GM18951 (cell line): ENCODE results near the gene SRGAP1.
"Not testable (repeated sequence)": the region's sequence is repeated elsewhere in the genome, so short reads cannot be mapped to it uniquely, and the experiment has no call there.

Source experiments
- POLR2A ChIP-seq: IDR thresholded peaks from 4 replicates; pipeline ENCODE4 v1.6.1; 2011; ENCODE audit warnings: mild to moderate bottlenecking; ENCODE audit not compliant: insufficient read length, insufficient read depth; ENCODE audit errors: extremely low read depth
- in situ Hi-C: fragments of 300-500 bp; cut with MboI; formaldehyde crosslinking; loops from one replicate; pipeline ENCODE4 v1.12.0; 2022; ENCODE audit warnings: low sequenced_read_pairs, mixed read lengths, inconsistent platforms; ENCODE audit not compliant: unreplicated experiment

The SRGAP1 gene

GRCh38 chr12:63845726-63846125 lies 1.2 kb downstream of the SRGAP1 start:
- in situ Hi-C loops = no loop called here
- no peak for TF ChIP-seq POLR2A

GRCh38 chr12:63846238-63846967 lies 1.9 kb downstream of the SRGAP1 start:
- in situ Hi-C loops = no loop called here
- TF ChIP-seq POLR2A = no peak

GRCh38 chr12:63848450-63848849 lies 4.0 kb downstream of the SRGAP1 start:
- in situ Hi-C loops = no loop called here
- no peak for TF ChIP-seq POLR2A

GRCh38 chr12:63849106-63849620 lies 4.7 kb downstream of the SRGAP1 start:
- TF ChIP-seq POLR2A = no peak
- in situ Hi-C loops = no loop called here

- in situ Hi-C loops = no loop called here
- TF ChIP-seq POLR2A = no peak
Observed at GRCh38 chr12:63849641-63850040, 5.1 kb downstream of the SRGAP1 start.

GRCh38 chr12:63853978-63854377 lies 9.5 kb downstream of the SRGAP1 start:
- TF ChIP-seq POLR2A = no peak
- in situ Hi-C loops = no loop called here

GRCh38 chr12:63855299-63855698 lies 10.8 kb downstream of the SRGAP1 start:
- TF ChIP-seq POLR2A = no peak
- in situ Hi-C loops = no loop called here

- no peak for TF ChIP-seq POLR2A
- in situ Hi-C loops = no loop called here
Observed at GRCh38 chr12:63857771-63858670, 13.5 kb downstream of the SRGAP1 start.

- in situ Hi-C loops = not testable (repeated sequence)
Observed at GRCh38 chr12:63859880-63860279, 15.4 kb downstream of the SRGAP1 start.

GRCh38 chr12:63862187-63862968 lies 17.9 kb downstream of the SRGAP1 start:
- in situ Hi-C loops = no loop called here

GRCh38 chr12:63862969-63863230 lies 18.4 kb downstream of the SRGAP1 start:
- no peak for TF ChIP-seq POLR2A
- in situ Hi-C loops = no loop called here

More at GRCh38 chr12:63862187-63862968, 17.9 kb downstream of the SRGAP1 start:
- TF ChIP-seq POLR2A = no peak

- TF ChIP-seq POLR2A = no peak
- in situ Hi-C loops = no loop called here
Observed at GRCh38 chr12:63863658-63864453, 19.4 kb downstream of the SRGAP1 start.

- in situ Hi-C loops = no loop called here
Observed at GRCh38 chr12:63864454-63864706, 19.9 kb downstream of the SRGAP1 start.

More at GRCh38 chr12:63864454-63864706, 19.9 kb downstream of the SRGAP1 start:
- no peak for TF ChIP-seq POLR2A
